GM12891 (cell line): ENCODE measurements around the gene MCUR1.
"Not testable (repeated sequence)": the region's sequence is repeated elsewhere in the genome, so short reads cannot be mapped to it uniquely, and the experiment has no call there.

Experiments
- POLR2A ChIP-seq: IDR thresholded peaks from 2 replicates; pipeline ENCODE4 v1.6.1; 2011; ENCODE audit warnings: low read depth, low read length, control low read depth
- POLR2AphosphoS5 ChIP-seq: IDR thresholded peaks from 2 replicates; pipeline ENCODE4 v1.6.1; 2011; ENCODE audit warnings: low read depth, low read length, control low read depth

DNA sequence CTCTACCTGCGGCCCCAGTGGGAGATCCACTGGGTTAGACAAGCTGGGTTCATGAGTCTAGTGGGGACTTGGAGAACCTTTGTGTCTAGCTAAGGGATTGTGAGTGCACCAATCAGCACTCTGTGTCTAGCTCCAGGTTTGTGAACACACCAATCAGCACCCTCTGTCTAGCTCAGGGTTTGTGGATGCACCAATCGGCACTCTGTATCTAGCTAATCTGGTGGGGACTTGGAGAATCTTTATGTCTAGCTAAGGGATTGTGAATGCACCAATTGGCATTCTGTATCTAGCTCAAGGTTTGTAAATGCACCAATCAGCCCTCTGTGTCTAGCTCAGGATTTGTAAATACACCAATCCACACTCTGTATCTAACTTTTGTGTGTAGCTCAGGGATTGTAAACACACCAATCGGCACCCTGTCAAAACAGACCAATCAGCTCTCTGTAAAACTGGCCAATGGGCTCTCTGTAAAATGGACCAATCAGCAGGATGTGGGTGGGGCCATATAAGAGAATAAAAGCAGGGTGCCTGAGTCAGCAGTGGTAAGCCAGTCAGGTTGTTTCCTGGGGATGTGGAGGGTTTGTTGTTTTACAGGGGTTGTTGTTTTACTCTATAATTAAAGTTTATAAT lies 46.3 kb upstream of the MCUR1 start:
- TF ChIP-seq POLR2AphosphoS5, POLR2A: not testable (repeated sequence)
